H1 (cell line): Measurements from ENCODE around the gene SH3BGRL3. TPM values are rescaled to one million over a fixed set of nuclear protein-coding genes. Genes with fewer than 3 reads are reported as not detected.

Source experiments
- CTCF ChIA-PET: fragments of 300-600 bp; sonication (Branson Sonifier 250); formaldehyde crosslinking; loops from one replicate; lab custom pipeline; 2021; ENCODE audit not compliant: partially characterized antibody; lab: Charles Lee
- POLR2A ChIA-PET: fragments of 300-600 bp; sonication (Branson Sonifier 250); formaldehyde crosslinking; loops from one replicate; lab custom pipeline; 2021; ENCODE audit warnings: inconsistent platforms; ENCODE audit not compliant: partially characterized antibody; lab: Charles Lee
- DNase-seq, 2 experiments: peaks; one replicate each; pipeline versions ENCODE4 v3.0.0 to v3.0.0-alpha.2; 2010 to 2022; ENCODE audit warnings: low spot score in 2 of 2, low read depth in 1 of 2, mixed read lengths in 1 of 2
- FAIRE-seq: peaks from 2 replicates; lab custom pipeline; 2011; peaks lifted over from hg19 to GRCh38; lab: Jason Lieb, UNC
- H2AFZ ChIP-seq: 2 replicates; pipeline ENCODE4 v1.8.1; 2012; ENCODE audit warnings: low read length, inconsistent platforms
- H2AK5ac ChIP-seq: 2 replicates; pipeline ENCODE4 v1.6.1; 2013; ENCODE audit warnings: low read depth, low read length
- H2BK120ac ChIP-seq: replicated peaks from 2 replicates; pipeline ENCODE3; 2013; ENCODE audit warnings: low read depth, low read length, inconsistent platforms
- H2BK12ac ChIP-seq: 2 replicates; pipeline ENCODE4 v1.6.1; 2013; ENCODE audit warnings: low read depth, low read length
- H2BK15ac ChIP-seq: 2 replicates; pipeline ENCODE4 v1.6.1; 2013; ENCODE audit warnings: low read length
- H2BK20ac ChIP-seq: 2 replicates; pipeline ENCODE4 v1.6.1; 2013; ENCODE audit warnings: low read length
- H2BK5ac ChIP-seq: 2 replicates; pipeline ENCODE4 v1.6.1; 2013; ENCODE audit warnings: low read depth, low read length
- H3K14ac ChIP-seq: 2 replicates; pipeline ENCODE4 v1.6.1; 2013; ENCODE audit warnings: inconsistent platforms; ENCODE audit not compliant: insufficient read length
- H3K18ac ChIP-seq: 2 replicates; pipeline ENCODE4 v1.6.1; 2013; ENCODE audit warnings: low read length; ENCODE audit errors: extremely low read depth
- H3K23ac ChIP-seq: 2 replicates; pipeline ENCODE4 v1.6.1; 2013; ENCODE audit warnings: inconsistent platforms; ENCODE audit not compliant: insufficient read length
- H3K23me2 ChIP-seq: 2 replicates; pipeline ENCODE4 v1.6.1; 2013; ENCODE audit warnings: low read depth, low read length
- H3K27ac ChIP-seq: 2 replicates; pipeline ENCODE4 v1.6.1; 2011; ENCODE audit warnings: low read depth, low read length, inconsistent platforms
- H3K27me3 ChIP-seq, 4 experiments: replicated peaks in 1 of 4; 1 replicate in 1 of 4; 2 replicates in 3 of 4; pipeline versions ENCODE4 v1.6.1 to v1.8.1; 2011 to 2013; ENCODE audit warnings: low read length in 3 of 4, mild to moderate bottlenecking in 3 of 4, inconsistent platforms in 2 of 4, mixed read lengths in 2 of 4, moderate library complexity in 1 of 4; ENCODE audit not compliant: control insufficient read depth in 3 of 4, insufficient read depth in 3 of 4; ENCODE audit errors: extremely low read depth in 1 of 4
- H3K36me3 ChIP-seq, 4 experiments: 2 replicates each; pipeline versions ENCODE4 v1.6.1 to v1.8.1; 2011 to 2013; ENCODE audit warnings: mild to moderate bottlenecking in 4 of 4, low read length in 3 of 4, moderate library complexity in 2 of 4, control low read depth in 1 of 4, inconsistent platforms in 1 of 4; ENCODE audit not compliant: insufficient read depth in 4 of 4, control insufficient read depth in 2 of 4
- H3K4ac ChIP-seq: replicated peaks from 2 replicates; pipeline ENCODE3; 2013; ENCODE audit warnings: low read length, low read depth, mixed read lengths, inconsistent platforms; ENCODE audit not compliant: insufficient read length
- H3K4me1 ChIP-seq, 4 experiments: replicated peaks in 1 of 4; 1 replicate in 1 of 4; 2 replicates in 3 of 4; pipeline versions ENCODE4 v1.6.1 to v1.8.1; 2011 to 2013; ENCODE audit warnings: low read length in 3 of 4, inconsistent platforms in 2 of 4, mixed read lengths in 1 of 4; ENCODE audit not compliant: insufficient read depth in 4 of 4, control insufficient read depth in 3 of 4
- H3K4me2 ChIP-seq, 2 experiments: 2 replicates each; pipeline versions ENCODE4 v1.6.1 to v1.8.1; 2011 to 2013; ENCODE audit warnings: low read depth in 2 of 2, low read length in 2 of 2, control low read depth in 1 of 2, inconsistent platforms in 1 of 2, mild to moderate bottlenecking in 1 of 2; ENCODE audit not compliant: insufficient read depth in 1 of 2
- H3K4me3 ChIP-seq, 4 experiments: fragments of 200-600, 300-600 bp in 1 of 4; sonication (generic), shearing (Covaris generic), sonication (Bioruptor Twin) in 1 of 4; 2 replicates each; pipeline versions ENCODE4 v1.5.1 to v1.8.1; 2011 to 2016; ENCODE audit warnings: low read length in 4 of 4, low read depth in 3 of 4, control low read depth in 2 of 4, inconsistent platforms in 2 of 4, mild to moderate bottlenecking in 2 of 4, mixed read lengths in 1 of 4, moderate library complexity in 1 of 4; ENCODE audit not compliant: insufficient read depth in 2 of 4; ENCODE audit errors: extremely low read depth in 1 of 4
- H3K56ac ChIP-seq: replicated peaks from 2 replicates; pipeline ENCODE3; 2013; ENCODE audit warnings: low read depth, mild to moderate bottlenecking, mixed read lengths, low read length, inconsistent platforms; ENCODE audit not compliant: insufficient read length
- H3K79me1 ChIP-seq: 2 replicates; pipeline ENCODE4 v1.6.1; 2013; ENCODE audit warnings: low read depth, low read length, control low read depth
- H3K79me2 ChIP-seq, 2 experiments: 2 replicates each; pipeline versions ENCODE4 v1.6.1 to v1.8.1; 2012 to 2013; ENCODE audit warnings: low read length in 2 of 2, mild to moderate bottlenecking in 2 of 2, inconsistent platforms in 1 of 2; ENCODE audit not compliant: insufficient read depth in 2 of 2, control insufficient read depth in 1 of 2
- H3K9ac ChIP-seq, 4 experiments: replicated peaks in 1 of 4; 1 replicate in 1 of 4; 2 replicates in 3 of 4; pipeline versions ENCODE4 v1.6.1 to v1.8.1; 2011 to 2013; ENCODE audit warnings: low read depth in 3 of 4, low read length in 3 of 4, control low read depth in 2 of 4, mild to moderate bottlenecking in 2 of 4, moderate library complexity in 2 of 4, inconsistent platforms in 1 of 4; ENCODE audit errors: extremely low read depth in 1 of 4
- H3K9me3 ChIP-seq, 2 experiments: 2 replicates each; pipeline versions ENCODE4 v1.6.1 to v1.8.1; 2012 to 2013; ENCODE audit warnings: mild to moderate bottlenecking in 2 of 2, moderate library complexity in 2 of 2, control low read depth in 1 of 2, inconsistent platforms in 1 of 2, low read depth in 1 of 2, low read length in 1 of 2, mixed read lengths in 1 of 2; ENCODE audit not compliant: insufficient read depth in 2 of 2
- H4K20me1 ChIP-seq, 2 experiments: replicated peaks in 1 of 2; 2 replicates each; pipeline versions ENCODE3 to v1.8.1; 2011 to 2013; ENCODE audit warnings: inconsistent platforms in 2 of 2, low read length in 2 of 2, mild to moderate bottlenecking in 1 of 2; ENCODE audit not compliant: insufficient read depth in 2 of 2, control insufficient read depth in 1 of 2
- H4K5ac ChIP-seq: 2 replicates; pipeline ENCODE4 v1.6.1; 2013; ENCODE audit warnings: low read length, low read depth, mixed read lengths, inconsistent platforms; ENCODE audit not compliant: insufficient read length
- H4K8ac ChIP-seq: 2 replicates; pipeline ENCODE4 v1.8.0; 2013; ENCODE audit warnings: mild to moderate bottlenecking, moderate library complexity, low read length, inconsistent platforms; ENCODE audit not compliant: insufficient read depth; ENCODE audit errors: extremely low read depth
- H4K91ac ChIP-seq: replicated peaks from 2 replicates; pipeline ENCODE3; 2013; ENCODE audit warnings: low read length, mixed read lengths, inconsistent platforms; ENCODE audit not compliant: insufficient read length
- BCL11A ChIP-seq, 2 experiments: IDR thresholded peaks; one replicate each; pipeline ENCODE4 v1.6.1; 2011; ENCODE audit warnings: low read depth in 2 of 2, low read length in 2 of 2, mild to moderate bottlenecking in 2 of 2
- BRCA1 ChIP-seq: IDR thresholded peaks from 2 replicates; pipeline ENCODE4 v1.6.1; 2012; ENCODE audit warnings: low read depth, low read length, improper control_type of control experiment
- CBX8 ChIP-seq: fragments of 300-800, 300-1000 bp; sonication (generic); IDR thresholded peaks from 2 replicates; pipeline ENCODE4 v1.7.1; 2016; ENCODE audit warnings: low read depth, low read length, borderline replicate concordance
- CHD1 ChIP-seq: IDR thresholded peaks from 2 replicates; pipeline ENCODE4 v1.6.1; 2012; ENCODE audit warnings: low read depth, low read length, improper control_type of control experiment
- EGR1 ChIP-seq: IDR thresholded peaks from 2 replicates; pipeline ENCODE4 v1.6.1; 2011; ENCODE audit warnings: low read depth, low read length, borderline replicate concordance
- KDM5A ChIP-seq: fragments of 200-600 bp; IDR thresholded peaks from 2 replicates; pipeline ENCODE4 v1.7.1; 2012; ENCODE audit warnings: mild to moderate bottlenecking, low read length, inconsistent platforms, mixed read lengths
- POLR2AphosphoS5 ChIP-seq: IDR thresholded peaks from 2 replicates; pipeline ENCODE4 v1.6.1; 2011; ENCODE audit warnings: low read depth, low read length
- RXRA ChIP-seq: IDR thresholded peaks from 2 replicates; pipeline ENCODE4 v1.6.1; 2011; ENCODE audit warnings: low read depth, mild to moderate bottlenecking, low read length, moderate library complexity; ENCODE audit not compliant: insufficient read depth
- ZNF274 ChIP-seq: IDR thresholded peaks from 2 replicates; pipeline ENCODE4 v1.7.0; 2012; ENCODE audit warnings: low read length, borderline replicate concordance; ENCODE audit errors: extremely low read depth
- WGBS, 2 experiments: shearing (Covaris generic) in 1 of 2; methylation state at CpG; one replicate each; pipeline versions ENCODE4 v1.1.6 to v1.1.7; 2013 to 2015; ENCODE audit warnings: low lambda C conversion rate in 2 of 2, mixed read lengths in 2 of 2, inconsistent platforms in 1 of 2, low coverage in 1 of 2, missing lambda C conversion rate in 1 of 2; ENCODE audit not compliant: insufficient replicate concordance in 2 of 2, insufficient coverage in 1 of 2, insufficient read length in 1 of 2; ENCODE audit errors: extremely low coverage in 1 of 2, missing lambda C conversion rate in 1 of 2; 5-methylcytosine and 5-hydroxymethylcytosine counted together
- polyA plus RNA-seq, 7 experiments: library from polyadenylated mRNA; depleted of rRNA in 3 of 7; stranded (reverse) in 5 of 7; unstranded in 2 of 7; fragments of >200 nt in 5 of 7; fragments of 200-250 nt in 2 of 7; gene quantifications; 1 replicate in 5 of 7; 2 replicates in 1 of 7; 4 replicates in 1 of 7; pipeline versions ENCODE4 v1.2.1 to v1.2.3, GENCODE V29; 2011 to 2013; ENCODE audit warnings: missing spikeins in 2 of 7, mixed read lengths in 2 of 7
- total RNA-seq: library from RNA; stranded (reverse); fragmentation: NEBNext Ultra II Directional; extraction: Animal tissue kit (Norgen Biotek cat#: 25700); gene quantifications from 2 replicates; pipeline ENCODE4 v1.2.1, GENCODE V29; 2021
- TF ChIP-seq, protein P1 (sequence below): IDR thresholded peaks from 2 replicates; pipeline ENCODE4 v1.6.1; 2012; ENCODE audit warnings: inconsistent platforms
- TF ChIP-seq, protein P2 (sequence below): IDR thresholded peaks from 2 replicates; pipeline ENCODE4 v1.6.1; 2011; ENCODE audit warnings: low read depth, mild to moderate bottlenecking, low read length; ENCODE audit not compliant: insufficient read depth

SH3BGRL3 gene
- total and polyA plus RNA-seq, 2 of the 8 experiments (the other 6 are each of a cell fraction or from before 2014, with no cell fraction given), result 77.8 to 107 TPM

DNA sequence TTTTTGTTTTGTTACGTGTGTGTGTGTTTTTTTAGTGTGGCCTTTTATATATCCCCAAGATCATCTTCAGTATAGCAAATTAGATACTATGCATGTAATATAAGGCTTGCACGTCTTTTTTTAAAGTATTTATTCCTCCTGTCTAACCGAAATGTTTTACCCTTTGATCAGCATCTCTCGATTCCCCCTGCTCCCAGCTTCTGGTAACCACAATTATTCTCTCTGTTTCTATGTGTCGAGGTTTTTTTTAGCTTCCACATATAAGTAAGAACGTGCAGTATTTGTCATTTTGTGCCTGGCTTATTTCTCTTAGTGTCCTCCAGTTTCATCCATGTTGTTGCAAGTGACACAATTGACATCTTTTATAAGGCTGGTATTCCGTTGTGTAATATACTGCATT, 27.2 kb upstream of the SH3BGRL3 start:
- H3K23me2 ChIP-seq, result no peaks in the 10 kb centered on the region
- H3K9me3 ChIP-seq, result peaks cover 0 to 3% of the 10 kb centered on the region in 2 experiments; a peak in 1 of 4 replicates
- 79% methylated on average over 7 of the region's 7 CpGs; no CpG with 5 or more reads in 1 of the 2 experiments for WGBS, 2 experiments
- H2BK120ac ChIP-seq, result no peak overlapping the region
- H3K4me3 ChIP-seq, result no peak overlapping the region
- no peak for DNase-seq
- H3K79me2 ChIP-seq, result peaks cover 0 to 5% of the 10 kb centered on the region in 2 experiments; a peak in 1 of 4 replicates
- H4K8ac ChIP-seq, result no peak overlapping the region
- no peak overlapping the region for H4K91ac ChIP-seq
- H2AK5ac ChIP-seq, result no peak overlapping the region
- H3K14ac ChIP-seq, result no peak overlapping the region
- H4K20me1 ChIP-seq, result peaks cover 0 to 2% of the 10 kb centered on the region in 2 experiments
- no peak overlapping the region for H3K18ac ChIP-seq
- no peak overlapping the region for H3K23ac ChIP-seq
- no peak overlapping the region for H3K9ac ChIP-seq
- H3K27me3 ChIP-seq, result no peaks in the 10 kb centered on the region
- FAIRE-seq, result no peak
- no peak overlapping the region for H2BK15ac ChIP-seq
- no peak overlapping the region for H3K4ac ChIP-seq
- no peaks in the 10 kb centered on the region for H3K4me1 ChIP-seq
- ChIA-PET POLR2A (no interaction called here), CTCF (interaction anchor here (1.0 kb wide), 1 partner anchor 33 kb away, joined by 6 read pairs; no protein-coding TSS in a partner anchor)
- H3K36me3 ChIP-seq, result peaks cover 15 to 49% (median 30%) of the 10 kb centered on the region in 4 experiments
- H2BK20ac ChIP-seq, result no peak overlapping the region
- H2BK5ac ChIP-seq, result no peak overlapping the region
- H2AFZ ChIP-seq, result no peak overlapping the region
- H3K79me1 ChIP-seq, result no peaks in the 10 kb centered on the region
- no peak overlapping the region for H4K5ac ChIP-seq
- H3K4me2 ChIP-seq, result no peak overlapping the region
- no peak overlapping the region for H2BK12ac ChIP-seq
- H3K27ac ChIP-seq, result no peak overlapping the region
- H3K56ac ChIP-seq, result no peak overlapping the region
- TF ChIP-seq RXRA (no peak), BRCA1 (no peak), CBX8 (no peak), ZNF274 (no peak), POLR2AphosphoS5 (no peak), KDM5A (no peak), CHD1 (no peak), EGR1 (no peak), BCL11A (IDR thresholded peaks at IDR 0.05; ENCODE audit: low read depth in 2 of 2, low read length in 2 of 2) (no peak)
- TF ChIP-seq, protein P1, sequence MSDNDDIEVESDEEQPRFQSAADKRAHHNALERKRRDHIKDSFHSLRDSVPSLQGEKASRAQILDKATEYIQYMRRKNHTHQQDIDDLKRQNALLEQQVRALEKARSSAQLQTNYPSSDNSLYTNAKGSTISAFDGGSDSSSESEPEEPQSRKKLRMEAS, result no peak
- TF ChIP-seq, protein P2, sequence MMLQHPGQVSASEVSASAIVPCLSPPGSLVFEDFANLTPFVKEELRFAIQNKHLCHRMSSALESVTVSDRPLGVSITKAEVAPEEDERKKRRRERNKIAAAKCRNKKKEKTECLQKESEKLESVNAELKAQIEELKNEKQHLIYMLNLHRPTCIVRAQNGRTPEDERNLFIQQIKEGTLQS, result no peak
